GM19397 (cell line): ENCODE results near the gene MCC.

Experiments
- ATAC-seq: cut with Tn5 transposase; IDR thresholded peaks from one replicate; pipeline ENCODE4 v1.9.1; 2021; ENCODE audit warnings: mild to moderate bottlenecking, moderate library complexity; ENCODE audit not compliant: unreplicated experiment

Gene MCC

GRCh38 chr5:113186061-113186460 lies 302.2 kb downstream of the MCC start:
- no peak for ATAC-seq

GRCh38 chr5:113183694-113184093 lies 304.6 kb downstream of the MCC start:
- ATAC-seq: no peak

- ATAC-seq: no peak
Measured at GRCh38 chr5:113182658-113183344, 305.5 kb downstream of the MCC start.

GRCh38 chr5:113181853-113182490 lies 306.3 kb downstream of the MCC start:
- no peak for ATAC-seq

GRCh38 chr5:113181409-113181808 lies 306.8 kb downstream of the MCC start:
- no peak for ATAC-seq

GRCh38 chr5:113179156-113179555 lies 309.1 kb downstream of the MCC start:
- ATAC-seq: no peak

- ATAC-seq: no peak
Measured at GRCh38 chr5:113178073-113178779, 310.0 kb downstream of the MCC start.

GRCh38 chr5:113177225-113177624 lies 311.0 kb downstream of the MCC start:
- ATAC-seq: no peak

GRCh38 chr5:113176734-113177133 lies 311.5 kb downstream of the MCC start:
- ATAC-seq: no peak

GRCh38 chr5:113176196-113176595 lies 312.1 kb downstream of the MCC start:
- no peak for ATAC-seq

- peak; percentile 83 for ATAC-seq
Measured at GRCh38 chr5:113172231-113172826, 315.9 kb downstream of the MCC start.

- no peak for ATAC-seq
Measured at GRCh38 chr5:113171520-113171919, 316.7 kb downstream of the MCC start.

- no peak for ATAC-seq
Measured at GRCh38 chr5:113170707-113171106, 317.5 kb downstream of the MCC start.

GRCh38 chr5:113169720-113170119 lies 318.5 kb downstream of the MCC start:
- no peak for ATAC-seq

- ATAC-seq: no peak
Measured at GRCh38 chr5:113167985-113168384, 320.3 kb downstream of the MCC start.

GRCh38 chr5:113166852-113167366 lies 321.3 kb downstream of the MCC start:
- ATAC-seq: no peak

GRCh38 chr5:113166261-113166660 lies 322.0 kb downstream of the MCC start:
- ATAC-seq: no peak

- no peak for ATAC-seq
Measured at GRCh38 chr5:113164021-113164420, 324.2 kb downstream of the MCC start.

GRCh38 chr5:113163328-113163727 lies 324.9 kb downstream of the MCC start:
- no peak for ATAC-seq

- ATAC-seq: no peak
Measured at GRCh38 chr5:113162770-113163169, 325.5 kb downstream of the MCC start.

GRCh38 chr5:113162208-113162607 lies 326.0 kb downstream of the MCC start:
- no peak for ATAC-seq
